H9 (cell line): ENCODE data around the gene SIL1. TPM values are rescaled to one million over a fixed set of nuclear protein-coding genes. Genes with fewer than 3 reads are reported as not detected.

Source experiments
- DNase-seq: peaks from one replicate; pipeline ENCODE4 v3.0.0-alpha.2; 2017
- H2AFZ ChIP-seq: one replicate; pipeline ENCODE4 v1.6.1; 2013; ENCODE audit warnings: mild to moderate bottlenecking, low read length, control low read depth, moderate library complexity
- H2AK5ac ChIP-seq: 2 replicates; pipeline ENCODE4 v1.6.1; 2013; ENCODE audit warnings: low read length, control low read depth, mixed read lengths; ENCODE audit not compliant: insufficient read length
- H2BK120ac ChIP-seq: one replicate; pipeline ENCODE4 v1.6.1; 2013; ENCODE audit warnings: low read depth, mild to moderate bottlenecking, low read length, control low read depth, inconsistent platforms; ENCODE audit not compliant: poor library complexity, severe bottlenecking
- H2BK12ac ChIP-seq: 2 replicates; pipeline ENCODE4 v1.6.1; 2013; ENCODE audit warnings: low read length, control low read depth, mixed read lengths, low read depth; ENCODE audit not compliant: insufficient read length
- H2BK15ac ChIP-seq: 2 replicates; pipeline ENCODE4 v1.6.1; 2013; ENCODE audit warnings: low read depth, low read length, control low read depth
- H2BK20ac ChIP-seq: one replicate; pipeline ENCODE4 v1.6.1; 2013; ENCODE audit warnings: low read depth, mild to moderate bottlenecking, low read length, control low read depth, inconsistent platforms; ENCODE audit not compliant: poor library complexity, severe bottlenecking
- H2BK5ac ChIP-seq: 2 replicates; pipeline ENCODE4 v1.6.1; 2013; ENCODE audit warnings: low read length, control low read depth, mixed read lengths; ENCODE audit not compliant: insufficient read length
- H3K14ac ChIP-seq: 2 replicates; pipeline ENCODE4 v1.6.1; 2013; ENCODE audit warnings: low read length, control low read depth; ENCODE audit not compliant: insufficient read depth
- H3K18ac ChIP-seq: 2 replicates; pipeline ENCODE4 v1.6.1; 2013; ENCODE audit warnings: low read depth, mild to moderate bottlenecking, mixed read lengths, low read length, control low read depth; ENCODE audit not compliant: insufficient read length
- H3K23ac ChIP-seq: 2 replicates; pipeline ENCODE4 v1.6.1; 2013; ENCODE audit warnings: low read length, control low read depth, mixed read lengths, low read depth; ENCODE audit not compliant: insufficient read length
- H3K23me2 ChIP-seq: 2 replicates; pipeline ENCODE4 v1.6.1; 2013; ENCODE audit warnings: low read depth, mild to moderate bottlenecking, mixed read lengths, low read length, control low read depth; ENCODE audit not compliant: insufficient read length, poor library complexity, severe bottlenecking
- H3K27ac ChIP-seq: 2 replicates; pipeline ENCODE4 v1.5.1; 2013; ENCODE audit warnings: low read length, control low read depth, mixed read lengths, low read depth; ENCODE audit not compliant: insufficient read length
- H3K27me3 ChIP-seq: 2 replicates; pipeline ENCODE4 v1.6.1; 2013; ENCODE audit warnings: low read length, control low read depth, inconsistent platforms; ENCODE audit not compliant: insufficient read depth
- H3K4ac ChIP-seq: 2 replicates; pipeline ENCODE4 v1.6.1; 2013; ENCODE audit warnings: low read depth, mild to moderate bottlenecking, control low read depth, inconsistent platforms, low read length, moderate library complexity
- H3K4me1 ChIP-seq: 2 replicates; pipeline ENCODE4 v1.6.1; 2013; ENCODE audit warnings: low read length, control low read depth, inconsistent platforms; ENCODE audit not compliant: insufficient read depth
- H3K4me2 ChIP-seq: 2 replicates; pipeline ENCODE4 v1.6.1; 2013; ENCODE audit warnings: low read length, control low read depth, mixed read lengths; ENCODE audit not compliant: insufficient read length, insufficient read depth
- H3K56ac ChIP-seq: 2 replicates; pipeline ENCODE4 v1.6.1; 2013; ENCODE audit warnings: low read depth, mild to moderate bottlenecking, mixed read lengths, low read length, control low read depth; ENCODE audit not compliant: insufficient read length
- H3K79me1 ChIP-seq: 2 replicates; pipeline ENCODE4 v1.6.1; 2013; ENCODE audit warnings: low read depth, mild to moderate bottlenecking, moderate library complexity, low read length, control low read depth, inconsistent platforms; ENCODE audit not compliant: insufficient read depth, poor library complexity, severe bottlenecking
- H3K79me2 ChIP-seq: 2 replicates; pipeline ENCODE4 v1.6.1; 2013; ENCODE audit warnings: low read length, control low read depth, inconsistent platforms; ENCODE audit not compliant: insufficient read depth
- H3K9ac ChIP-seq: 2 replicates; pipeline ENCODE4 v1.6.1; 2013; ENCODE audit warnings: low read length, control low read depth, mixed read lengths; ENCODE audit not compliant: insufficient read length; ENCODE audit errors: extremely low read depth
- H3K9me3 ChIP-seq: one replicate; pipeline ENCODE4 v1.6.1; 2013; ENCODE audit warnings: low read depth, low read length, inconsistent platforms; ENCODE audit not compliant: control insufficient read depth
- H3T11ph ChIP-seq: one replicate; pipeline ENCODE4 v1.6.1; 2013; ENCODE audit warnings: mild to moderate bottlenecking, low read length, control low read depth, inconsistent platforms
- H4K20me1 ChIP-seq: one replicate; pipeline ENCODE4 v1.6.1; 2013; ENCODE audit not compliant: control insufficient read depth, insufficient read length, insufficient read depth
- H4K5ac ChIP-seq: 2 replicates; pipeline ENCODE4 v1.6.1; 2013; ENCODE audit warnings: low read depth, mild to moderate bottlenecking, mixed read lengths, low read length, control low read depth; ENCODE audit not compliant: insufficient read length
- H4K8ac ChIP-seq: replicated peaks from 2 replicates; pipeline ENCODE4 v1.6.1; 2013; ENCODE audit warnings: low read length, control low read depth, mixed read lengths, low read depth; ENCODE audit not compliant: insufficient read length
- H4K91ac ChIP-seq: 2 replicates; pipeline ENCODE4 v1.6.1; 2013; ENCODE audit warnings: low read depth, mild to moderate bottlenecking, moderate library complexity, mixed read lengths, low read length, control low read depth; ENCODE audit not compliant: insufficient read length
- H3K27ac Mint-ChIP-seq, 3 experiments: 2 replicates in 2 of 3; 3 replicates in 1 of 3; pipeline ENCODE4 v1.8.0; 2020 to 2021; ENCODE audit warnings: mixed read lengths in 3 of 3, mild to moderate bottlenecking in 1 of 3, moderate library complexity in 1 of 3
- H3K27me3 Mint-ChIP-seq: 2 replicates; pipeline ENCODE4 v1.8.0; 2021; ENCODE audit warnings: low read depth, mild to moderate bottlenecking, moderate library complexity, mixed read lengths
- H3K36me3 Mint-ChIP-seq, 3 experiments: 2 replicates in 2 of 3; 3 replicates in 1 of 3; pipeline ENCODE4 v1.8.0; 2020 to 2021; ENCODE audit warnings: low read depth in 3 of 3, mixed read lengths in 3 of 3; ENCODE audit not compliant: insufficient read depth in 1 of 3
- H3K4me1 Mint-ChIP-seq, 2 experiments: 2 replicates each; pipeline ENCODE4 v1.8.0; 2020; ENCODE audit warnings: mixed read lengths in 2 of 2
- H3K4me3 Mint-ChIP-seq, 2 experiments: 2 replicates in 1 of 2; 3 replicates in 1 of 2; pipeline ENCODE4 v1.8.0; 2020 to 2021; ENCODE audit warnings: mild to moderate bottlenecking in 2 of 2, mixed read lengths in 2 of 2, moderate library complexity in 1 of 2
- H3K9me3 Mint-ChIP-seq, 2 experiments: 2 replicates in 1 of 2; 3 replicates in 1 of 2; pipeline ENCODE4 v1.8.0; 2020; ENCODE audit warnings: mild to moderate bottlenecking in 2 of 2, mixed read lengths in 2 of 2, moderate library complexity in 1 of 2
- CTCF ChIP-seq: fragments of 200-600 bp; sonication (generic); conservative IDR thresholded peaks from 3 replicates; pipeline ENCODE4 v1.8.0; 2021; ENCODE audit warnings: antibody characterized with exemption, mild to moderate bottlenecking
- WGBS: extraction: QIAGEN DNeasy Blood & Tissue Kit; methylation state at CpG from one replicate; pipeline ENCODE4 v1.1.7; 2013; ENCODE audit warnings: missing lambda C conversion rate, low lambda C conversion rate, mixed read lengths; ENCODE audit not compliant: insufficient read length; ENCODE audit errors: extremely low coverage; 5-methylcytosine and 5-hydroxymethylcytosine counted together
- total RNA-seq: library from RNA; stranded (reverse); gene quantifications from 2 replicates; pipeline ENCODE4 v1.2.1, GENCODE V29; 2021

SIL1 gene
- total RNA-seq, 1 experiment from 2014 or later = 10.6 TPM

- Histone ChIP-seq H3K56ac (no peak overlapping the region), H4K91ac (no peak overlapping the region), H3K4ac (no peak overlapping the region), H2AK5ac (no peak overlapping the region), H2BK20ac (no peak overlapping the region), H3K9ac (no peak overlapping the region), H2BK12ac (no peak overlapping the region), H4K5ac (no peak overlapping the region), H3K27me3 (no peaks in the 10 kb centered on the region), H3T11ph (no peak overlapping the region), H3K18ac (no peak overlapping the region), H3K23ac (no peak overlapping the region), H2BK15ac (no peak overlapping the region), H4K8ac (no peak overlapping the region), H3K79me1 (no peaks in the 10 kb centered on the region), H3K9me3 (no peaks in the 10 kb centered on the region), H2BK5ac (no peak overlapping the region), H3K4me2 (no peak overlapping the region), H3K4me1 (peaks cover 4% of the 10 kb centered on the region; the same call in 1 of the 2 replicates), H3K23me2 (no peaks in the 10 kb centered on the region), H2BK120ac (no peak overlapping the region), H4K20me1 (no peaks in the 10 kb centered on the region), H2AFZ (no peak overlapping the region), H3K14ac (no peak overlapping the region), H3K27ac (no peak overlapping the region), H3K79me2 (no peaks in the 10 kb centered on the region)
- Mint-ChIP-seq H3K27me3 (0 out of 2 replicates have a peak, but pooled peaks cover 2% of the 10 kb centered on the region), H3K36me3 (no peaks in the 10 kb centered on the region), H3K27ac (no peak overlapping the region), H3K4me3 (no peak overlapping the region), H3K9me3 (no peaks in the 10 kb centered on the region), H3K4me1 (peaks cover 23 to 35% of the 10 kb centered on the region in 2 experiments)
- no peak for DNase-seq
- WGBS = no CpG with 5 or more reads among the region's 8 CpGs
- no peak for TF ChIP-seq CTCF
These were observed 223.7 kb downstream of the SIL1 start for GRCh38 chr5:138974227-138975063.
